Activated CD4-positive, alpha-beta T cell treated with anti-CD3 and anti-CD28 coated beads for 48 hours (primary cell): ENCODE measurements around the gene RTN1.

ENCODE experiments used
- DNase-seq: peaks from one replicate; pipeline ENCODE4 v3.0.0-alpha.2; 2020

The RTN1 gene

DNA sequence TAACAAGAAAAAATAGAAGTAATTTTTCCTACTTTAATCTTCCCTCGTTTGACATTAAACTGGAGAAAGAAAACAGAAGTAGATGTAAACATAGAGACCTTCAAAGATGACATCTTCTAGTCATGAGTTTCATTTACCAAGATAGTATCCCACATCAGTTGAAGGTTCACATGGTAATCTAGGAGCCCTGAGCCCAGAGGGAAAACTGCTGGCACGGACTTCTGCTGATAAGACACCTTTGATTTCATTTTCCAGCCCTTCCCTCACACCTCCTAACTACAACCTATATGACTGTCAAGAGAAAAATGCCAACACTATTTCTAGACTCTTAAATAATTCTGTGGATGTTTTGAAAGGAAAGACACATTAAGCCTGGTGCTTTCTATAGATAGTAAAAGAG lies 247.9 kb downstream of the RTN1 start:
- no peak for DNase-seq

DNA sequence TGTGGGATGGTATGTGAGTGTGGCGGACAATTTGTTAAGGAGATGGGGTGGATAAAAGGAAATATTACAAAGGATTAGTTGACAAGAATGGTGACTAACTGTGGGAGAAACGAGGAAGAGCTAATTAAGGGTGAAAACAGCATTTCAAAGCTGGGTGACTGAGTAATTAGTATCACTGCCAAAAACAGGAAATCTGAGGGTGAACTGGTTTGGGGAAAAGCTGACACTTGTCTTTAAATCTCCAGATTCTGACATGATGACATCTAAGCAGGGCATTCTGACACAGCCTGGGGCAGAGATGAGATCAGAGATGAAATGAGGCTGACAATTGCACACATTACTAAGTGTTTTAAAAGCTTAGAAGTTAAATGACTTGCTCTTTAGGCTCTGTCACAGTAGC lies 251.5 kb downstream of the RTN1 start:
- no peak for DNase-seq

DNA sequence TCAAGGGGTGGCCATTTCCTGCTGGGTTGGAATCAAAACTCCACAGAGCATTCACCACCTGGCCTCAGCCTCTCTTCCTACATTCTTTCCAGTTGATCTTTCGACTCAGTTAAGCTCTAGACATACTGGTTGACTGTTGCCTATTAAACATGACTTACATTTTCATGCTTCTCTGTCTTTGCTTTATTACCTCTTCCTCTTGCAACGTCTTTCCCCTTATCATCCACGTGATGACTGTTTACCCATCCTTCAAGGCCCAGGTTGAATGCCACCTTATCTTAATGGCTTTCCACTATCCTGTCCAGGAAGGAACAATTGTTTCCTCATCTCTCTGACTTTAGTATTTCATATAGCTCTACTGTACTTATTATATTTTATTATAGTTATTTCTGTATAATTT lies 269.5 kb downstream of the RTN1 start:
- DNase-seq = no peak

DNA sequence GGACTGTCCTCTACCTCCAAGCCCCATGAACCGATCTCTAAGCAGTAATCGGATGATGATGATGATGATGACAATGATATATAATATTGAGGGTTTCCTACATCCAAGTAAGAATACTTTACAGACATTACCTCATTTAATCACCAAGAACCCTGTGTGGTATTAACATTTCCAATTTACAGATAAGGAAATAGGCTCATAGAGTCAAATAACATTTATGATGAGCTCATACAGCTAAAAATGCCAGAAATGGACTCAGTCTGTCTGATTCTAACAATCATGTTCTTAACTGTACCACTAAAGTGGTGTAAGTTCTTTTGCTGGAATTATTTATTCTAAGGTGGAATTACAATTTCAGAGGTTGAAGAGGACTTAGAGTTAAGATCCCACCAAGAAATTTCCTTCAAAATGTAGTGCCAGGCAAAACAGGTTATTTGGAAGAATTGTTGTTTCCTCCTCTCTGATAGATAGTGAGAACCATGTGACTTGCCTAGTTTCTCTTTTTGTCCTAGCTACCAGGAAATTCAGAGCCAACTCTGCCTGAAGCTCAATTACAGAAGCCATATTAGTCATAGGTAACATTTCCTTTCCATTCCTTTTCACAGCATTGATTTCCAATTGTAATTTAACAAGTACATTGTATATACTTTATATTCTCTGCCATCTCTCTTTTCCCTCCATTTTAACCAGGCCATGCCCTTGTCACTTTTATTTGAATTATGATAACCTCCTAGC lies 270.2 kb downstream of the RTN1 start:
- no peak for DNase-seq

DNA sequence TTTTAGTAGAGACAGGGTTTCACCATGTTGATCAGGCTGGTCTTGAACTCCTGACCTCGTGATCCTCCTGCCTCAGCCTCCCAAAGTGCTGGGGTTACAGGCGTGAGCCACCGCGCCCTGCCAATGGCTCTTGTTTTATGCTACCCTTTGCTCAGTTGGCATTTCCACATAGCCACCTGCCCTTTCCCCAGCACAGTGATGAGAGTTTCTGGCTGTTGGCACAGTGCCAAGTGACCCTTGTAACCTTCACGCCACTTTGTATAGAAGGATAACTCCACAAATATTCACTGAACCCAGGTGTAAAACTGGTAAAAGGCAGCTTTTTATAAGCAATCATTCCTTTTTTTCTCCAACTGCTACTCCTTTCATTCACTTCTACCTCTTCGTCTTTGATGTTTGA lies 275.5 kb downstream of the RTN1 start:
- DNase-seq = no peak

DNA sequence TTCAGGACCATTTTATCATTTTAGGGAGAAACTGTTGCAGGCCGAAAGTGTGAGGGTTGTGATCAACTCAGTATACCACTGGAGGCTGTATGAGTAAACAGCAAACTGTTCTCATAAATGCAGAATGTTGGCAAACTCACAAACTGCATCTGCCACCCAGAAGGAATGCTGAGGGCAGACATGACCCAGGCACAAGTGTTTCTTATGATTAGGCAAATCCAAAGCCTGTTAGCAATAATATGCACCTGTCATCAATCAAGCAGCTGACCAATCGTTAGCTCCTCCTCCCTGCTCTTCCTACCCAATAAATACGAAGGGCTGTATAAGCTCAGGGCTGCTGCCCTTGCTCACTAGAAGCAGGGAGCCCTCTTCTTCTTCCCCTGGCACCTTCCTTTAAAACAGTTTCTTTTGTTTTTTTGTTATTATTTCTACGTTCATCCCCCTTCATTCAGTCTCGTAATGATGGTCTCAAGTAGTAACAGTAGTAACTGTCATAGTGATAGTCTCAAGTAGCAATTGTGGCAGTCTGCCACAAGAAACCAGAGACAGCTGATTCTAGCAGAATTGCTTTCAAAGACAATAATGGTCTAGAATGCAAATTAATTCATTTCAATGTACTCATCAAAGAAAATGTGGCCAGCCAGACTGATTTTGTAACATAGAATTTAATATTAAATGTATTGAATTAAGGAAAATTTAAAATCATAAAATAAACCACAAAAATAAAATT lies 278.8 kb downstream of the RTN1 start:
- DNase-seq = no peak

DNA sequence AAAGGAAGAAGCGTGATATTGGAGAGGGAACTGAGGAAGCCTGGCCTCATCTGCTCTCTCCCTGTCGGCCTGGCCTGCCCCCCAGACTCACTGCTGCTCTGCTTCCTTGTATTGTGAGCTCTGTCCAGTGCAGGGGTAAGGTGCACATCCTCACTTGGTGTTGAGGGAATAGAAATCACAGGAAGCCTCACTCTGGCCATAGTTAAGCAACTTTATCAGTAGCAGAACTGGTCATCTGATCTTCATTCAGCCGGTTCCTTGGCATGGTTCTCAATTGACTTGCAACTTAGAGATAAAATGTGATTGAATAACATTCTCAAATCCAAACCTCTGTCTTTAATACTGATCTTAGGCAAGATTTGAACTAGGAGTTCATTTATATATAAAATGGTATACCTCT lies 282.5 kb downstream of the RTN1 start:
- DNase-seq = no peak

DNA sequence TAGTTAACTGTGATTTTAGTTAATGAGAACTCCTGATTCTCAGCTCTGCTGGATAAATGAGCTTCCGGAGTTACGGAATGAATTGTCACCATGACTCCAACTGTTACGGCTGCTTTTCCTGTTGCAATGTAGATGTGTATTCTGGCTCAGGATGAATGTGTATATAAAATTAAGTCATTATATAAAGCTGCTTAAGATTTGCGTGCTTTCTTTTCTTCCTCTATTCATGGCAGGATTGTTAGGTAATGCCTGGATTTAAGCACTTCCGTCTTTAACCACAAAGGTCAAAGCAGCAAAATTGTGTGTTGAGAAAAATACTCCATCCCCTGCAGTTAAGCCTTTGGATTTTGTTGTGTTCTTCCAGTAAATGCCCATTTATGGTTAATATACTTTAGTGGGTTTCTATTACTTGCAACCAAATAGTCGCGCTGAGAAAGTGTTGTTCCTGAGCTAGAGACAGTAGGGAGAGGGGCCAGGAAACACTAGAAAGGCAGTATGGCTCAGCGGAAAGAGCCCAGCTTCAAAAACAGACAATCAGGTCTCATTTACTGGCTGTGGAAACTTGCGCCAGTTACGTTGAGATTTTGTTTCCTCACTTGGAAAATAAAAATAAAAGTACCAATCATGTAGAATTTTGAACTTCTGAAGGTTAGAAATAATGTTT lies 284.6 kb downstream of the RTN1 start:
- no peak for DNase-seq

DNA sequence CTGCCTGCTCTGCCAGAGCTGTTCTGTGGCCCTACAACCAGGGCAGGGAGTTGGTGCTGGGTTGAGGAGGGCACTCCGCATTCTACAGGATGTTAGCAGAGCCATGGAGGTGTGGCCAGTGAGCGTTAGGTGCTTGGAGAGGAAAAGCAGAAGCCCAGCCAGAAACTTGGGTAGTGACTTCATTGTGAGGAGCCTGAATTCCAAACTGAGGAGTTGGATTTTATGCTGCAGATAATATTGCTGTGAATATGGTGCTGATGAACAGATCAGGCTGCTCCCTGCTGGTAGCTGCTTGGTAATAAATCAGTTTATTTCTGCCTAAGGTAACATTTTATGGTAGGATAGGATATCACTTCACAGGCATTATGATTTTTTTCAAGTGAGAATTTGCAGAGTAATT lies 286.8 kb downstream of the RTN1 start:
- no peak for DNase-seq

DNA sequence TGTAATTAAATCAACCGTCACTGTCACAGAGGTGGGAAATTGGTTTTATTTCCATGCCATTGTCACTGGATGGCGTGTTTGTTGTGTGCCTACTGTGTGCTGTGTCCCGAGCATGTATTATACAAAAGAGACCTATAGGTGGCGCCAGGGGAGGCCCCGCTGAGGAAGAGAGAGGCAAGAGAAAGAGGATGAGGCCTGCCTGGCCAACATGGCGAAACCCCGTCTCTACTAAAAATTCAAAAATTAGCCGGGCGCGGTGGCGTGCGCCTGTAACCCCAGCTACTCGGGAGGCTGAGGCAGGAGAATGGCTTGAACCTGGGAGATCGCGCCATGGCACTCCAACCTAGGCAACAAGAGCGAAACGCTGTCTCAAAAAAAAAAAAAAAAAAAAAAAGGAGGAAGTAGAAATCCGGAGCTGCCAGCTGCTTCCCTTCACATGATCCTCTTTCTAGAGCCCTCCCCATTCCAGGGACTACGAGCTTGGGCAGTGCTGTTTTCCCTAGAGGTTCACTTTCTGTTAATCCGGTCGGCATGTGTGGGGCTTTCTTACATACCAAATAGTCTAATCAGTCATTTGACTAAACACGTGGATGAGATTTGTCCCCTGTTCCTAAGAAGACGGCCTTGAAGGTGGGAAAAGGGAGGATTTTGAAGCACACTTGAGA lies 287.6 kb downstream of the RTN1 start:
- peak; percentile 8 for DNase-seq

DNA sequence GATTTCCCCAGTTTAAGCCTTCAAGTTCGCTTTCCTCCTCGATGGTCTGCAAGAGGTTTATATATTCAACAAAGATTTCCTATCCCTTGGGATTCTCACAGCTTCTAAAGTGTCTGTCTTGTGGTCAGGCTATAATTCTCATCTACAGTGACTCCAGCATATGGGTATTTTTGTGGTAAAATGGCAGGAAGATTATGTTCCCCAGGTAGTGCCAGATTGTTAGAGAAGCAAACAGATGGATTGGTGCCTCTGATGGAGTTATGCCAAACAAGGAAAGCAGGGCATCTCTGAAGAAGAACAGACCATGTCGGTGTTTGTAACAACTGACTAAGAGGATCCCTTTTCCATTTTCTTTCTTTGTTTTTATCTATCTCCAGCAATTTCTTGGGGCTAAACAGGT lies 288.4 kb downstream of the RTN1 start:
- no peak for DNase-seq

DNA sequence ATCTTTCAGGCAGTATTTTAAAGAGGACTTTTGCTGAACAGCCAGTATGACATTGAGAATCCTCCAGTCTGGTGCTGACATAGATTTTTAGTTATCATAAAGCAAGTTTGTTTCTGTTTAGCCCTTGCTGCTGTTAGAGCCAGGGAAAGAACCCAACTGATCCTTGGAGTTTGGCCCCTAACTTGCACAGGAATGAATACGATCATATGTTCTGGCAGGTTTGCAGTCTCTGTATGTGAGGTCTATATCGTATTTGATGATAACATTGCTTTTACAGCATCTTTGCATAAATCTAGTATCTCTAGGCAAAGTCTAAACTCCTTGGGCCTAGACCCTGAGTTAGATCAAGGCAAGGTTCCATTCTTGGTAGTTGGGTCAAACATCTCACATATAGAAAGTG lies 289.7 kb downstream of the RTN1 start:
- no peak for DNase-seq

DNA sequence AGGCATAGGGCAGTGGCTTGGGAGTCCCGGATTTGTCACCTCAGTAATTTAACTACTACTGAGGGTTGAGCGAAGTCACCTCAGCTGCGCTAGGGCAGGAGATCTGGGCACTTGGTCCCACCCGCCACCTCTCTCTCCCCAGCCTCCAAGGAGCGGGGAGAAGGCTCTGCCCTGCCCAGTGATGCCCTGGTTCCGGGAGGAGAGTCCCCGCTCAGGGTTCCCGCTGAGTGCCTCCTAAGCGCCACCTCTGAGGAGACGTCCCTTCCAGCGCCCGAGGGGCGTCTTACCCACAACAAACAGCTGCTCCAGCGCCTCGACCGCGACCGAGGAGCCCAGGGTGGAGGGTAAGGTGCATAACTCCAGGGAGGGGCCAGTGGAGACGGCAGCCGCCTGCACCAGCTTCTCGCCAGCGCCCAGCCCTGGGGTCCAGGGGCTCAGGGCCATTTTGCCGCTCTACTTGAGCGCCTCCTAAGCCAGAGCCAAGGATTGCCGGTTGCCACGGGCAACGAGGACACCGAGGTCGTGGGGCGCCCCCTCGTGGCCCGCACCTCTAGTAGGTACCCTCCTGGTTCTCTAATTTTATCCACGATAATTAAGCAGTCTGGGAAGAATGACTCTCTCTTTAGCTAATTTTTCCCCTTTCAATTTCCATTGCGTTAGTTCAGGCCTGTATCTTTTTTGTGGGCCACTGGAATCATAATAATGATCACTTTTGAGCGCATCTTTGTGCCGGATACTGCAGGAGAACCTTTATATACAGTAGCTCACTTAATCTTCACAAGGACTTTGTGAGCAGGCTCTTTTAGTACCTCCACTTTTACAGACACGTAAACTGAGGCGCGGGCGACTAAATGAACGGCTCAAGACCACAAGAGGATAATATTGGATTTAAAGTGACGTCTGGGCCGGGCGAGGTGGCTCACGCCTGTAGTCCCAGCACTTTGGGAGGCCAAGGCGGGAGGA lies 294.0 kb downstream of the RTN1 start, which contains the start of gene CCDC175:
CCDC175 (minus strand) TSS at position 481 of the 963 bp plus-strand sequence; CDS start at position 444, 37 bp downstream.
- peak; percentile 91 for DNase-seq

DNA sequence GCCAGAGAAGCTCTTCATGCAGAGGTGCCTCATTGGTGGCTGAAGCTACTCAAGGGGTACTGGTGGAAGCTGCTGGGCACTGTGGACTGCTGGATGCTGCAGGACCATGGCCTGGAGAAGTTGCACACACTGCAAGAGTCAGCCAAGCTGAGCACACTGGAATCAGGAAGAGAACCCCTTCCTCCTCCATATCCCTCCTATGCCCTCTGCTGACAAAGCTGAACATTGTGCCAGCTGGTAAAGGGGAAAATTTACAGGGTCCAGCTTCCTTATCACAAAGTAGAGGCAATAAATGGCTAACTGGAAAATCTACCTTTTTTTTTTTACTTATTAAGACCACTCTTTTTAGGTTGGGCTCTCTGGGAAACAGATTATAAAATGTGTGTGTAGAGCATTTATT lies 300.5 kb downstream of the RTN1 start:
- DNase-seq = no peak

DNA sequence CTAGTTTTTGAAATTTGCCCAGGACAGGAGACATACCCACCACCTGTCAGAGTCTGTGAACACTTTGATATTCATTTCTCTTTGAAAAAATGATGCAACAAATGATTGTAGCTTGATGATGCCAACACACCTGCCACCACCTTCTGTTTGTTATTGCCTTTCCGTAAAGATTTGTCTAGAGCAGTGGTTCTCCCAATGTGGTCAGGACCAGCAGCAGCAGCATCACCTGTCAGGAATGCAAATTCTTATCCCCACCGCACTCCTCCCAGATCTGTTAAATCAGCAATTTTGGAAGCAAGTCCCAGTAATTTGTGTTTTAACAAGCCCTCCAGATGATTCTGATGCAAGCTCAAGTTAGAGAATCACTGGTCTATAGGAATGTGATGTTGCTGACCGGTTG lies 303.9 kb downstream of the RTN1 start:
- no peak for DNase-seq

DNA sequence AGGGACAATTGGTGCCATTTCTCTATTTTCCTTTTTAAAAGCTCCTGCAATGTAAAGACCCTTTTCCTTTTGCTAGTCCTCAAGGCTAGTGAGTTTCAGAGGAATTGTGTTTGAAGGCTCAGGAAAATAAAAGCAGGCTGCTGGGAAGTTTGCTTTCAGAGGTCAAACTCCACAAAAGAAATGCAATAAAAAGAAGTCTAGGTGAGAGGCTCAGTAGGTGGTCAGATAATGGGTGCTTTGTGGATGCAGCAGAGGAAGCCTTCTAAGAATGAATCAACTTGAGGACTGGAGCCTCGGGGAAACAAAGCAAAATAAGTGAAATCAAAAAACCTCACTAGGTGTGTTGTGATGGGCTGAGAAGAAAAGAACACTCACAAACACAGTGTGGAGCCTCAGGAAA lies 304.3 kb downstream of the RTN1 start:
- no peak for DNase-seq

DNA sequence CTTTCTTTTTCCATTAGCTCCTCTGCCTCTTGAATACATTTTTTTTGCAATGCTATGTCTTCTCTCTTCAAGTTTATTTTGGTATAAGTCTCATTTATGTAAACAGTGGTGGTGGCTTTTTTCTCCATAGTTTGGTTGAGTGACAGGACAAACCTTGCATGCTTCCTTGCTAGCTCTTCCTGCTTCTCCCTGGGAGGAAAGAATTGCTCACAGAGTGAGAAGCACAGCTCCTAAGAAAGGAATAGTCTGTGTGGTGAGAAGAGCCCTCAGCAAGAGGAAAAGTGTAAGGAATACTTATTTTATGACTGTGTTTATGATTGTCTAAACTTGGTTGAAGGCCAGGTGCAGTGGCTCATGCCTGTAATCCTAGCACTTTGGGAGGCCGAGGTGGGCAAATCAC lies 305.5 kb downstream of the RTN1 start:
- DNase-seq = no peak

DNA sequence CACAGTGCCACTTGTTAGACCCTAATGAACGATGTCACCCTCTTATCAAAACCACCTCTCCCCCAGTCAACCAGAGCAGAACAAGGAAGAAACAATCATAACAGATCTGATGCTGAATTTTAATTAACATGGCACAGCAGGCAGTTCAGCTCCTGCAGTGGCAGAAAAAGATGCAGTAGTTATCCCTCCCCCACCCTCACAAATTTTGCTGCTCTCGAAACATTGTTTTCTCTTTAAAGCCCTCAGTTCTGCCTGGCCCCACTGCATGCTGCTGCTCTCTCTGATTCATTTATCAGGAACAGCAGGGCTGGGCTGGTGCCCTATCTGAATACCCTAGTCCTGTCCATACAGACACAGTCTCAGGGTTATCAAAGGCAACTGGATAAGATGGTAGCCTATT lies 306.2 kb downstream of the RTN1 start:
- DNase-seq = no peak

DNA sequence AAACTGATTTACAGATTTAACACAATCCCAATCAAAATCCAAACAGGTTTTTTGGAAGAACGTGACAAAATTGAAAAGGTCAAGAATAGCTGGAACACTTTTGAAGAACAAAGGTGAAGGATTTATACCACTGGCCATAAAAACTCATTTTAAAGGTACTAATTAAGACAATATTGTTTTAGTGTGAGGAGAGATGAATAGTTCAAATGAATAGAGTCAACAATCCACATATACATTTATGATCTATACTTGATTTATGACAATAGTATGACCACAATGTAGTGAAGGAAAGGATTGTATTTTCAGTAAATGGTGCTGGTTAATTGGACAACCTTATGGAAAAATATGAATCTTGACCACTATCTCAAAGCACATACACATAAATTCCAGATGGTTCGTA lies 323.3 kb downstream of the RTN1 start:
- DNase-seq = no peak
